K562 (cell line): ENCODE data around the gene BOLA1. TPM values are rescaled to one million over a fixed set of nuclear protein-coding genes. Genes with fewer than 3 reads are reported as not detected.

Experiments
- CHD2 ChIP-seq: IDR thresholded peaks from 2 replicates; pipeline ENCODE4 v1.6.1; 2011; ENCODE audit warnings: low read depth, low read length
- CHD4 ChIP-seq: fragments of 200-600 bp; sonication (generic); IDR thresholded peaks from 3 replicates; pipeline ENCODE4 v1.6.1; 2012; ENCODE audit warnings: low read depth, mild to moderate bottlenecking, mixed read lengths, low read length, inconsistent platforms; ENCODE audit not compliant: insufficient read depth, insufficient replicate concordance, poor library complexity, severe bottlenecking
- CREB1 ChIP-seq, 2 experiments: sonication (generic) in 1 of 2; formaldehyde crosslinking in 1 of 2; IDR thresholded peaks; 2 replicates each; pipeline versions ENCODE4 v1.6.1 to v1.8.0; 2012 to 2022; ENCODE audit warnings: inconsistent platforms in 1 of 2, mild to moderate bottlenecking in 1 of 2, missing genetic modification reagents in 1 of 2, moderate library complexity in 1 of 2
- GTF2F1 ChIP-seq: IDR thresholded peaks from 2 replicates; pipeline ENCODE4 v1.6.1; 2011; ENCODE audit warnings: low read depth, low read length, improper control_type of control experiment
- HLTF ChIP-seq: fragments of 450-650 bp; IDR thresholded peaks from 2 replicates; pipeline ENCODE4 v1.6.1; 2016
- KDM1A ChIP-seq, 2 experiments: fragments of 450-650 bp; IDR thresholded peaks; 2 replicates each; pipeline ENCODE4 v1.6.1; 2016; ENCODE audit warnings: mild to moderate bottlenecking in 2 of 2
- KLF16 ChIP-seq: IDR thresholded peaks from 2 replicates; pipeline ENCODE4 v1.6.1; 2016; ENCODE audit warnings: antibody characterized with exemption
- MEF2D ChIP-seq: conservative IDR thresholded peaks from 2 replicates; pipeline ENCODE4 v1.6.1; 2016; ENCODE audit warnings: low read depth, missing genetic modification characterization, missing compliant biosample characterization
- NCOA1 ChIP-seq: fragments of 450-650 bp; IDR thresholded peaks from 2 replicates; pipeline ENCODE4 v1.6.1; 2016; ENCODE audit warnings: low read depth
- RBFOX2 ChIP-seq: fragments of 200-400 bp; formaldehyde crosslinking; IDR thresholded peaks from 2 replicates; pipeline ENCODE4 v1.6.1; 2017; ENCODE audit warnings: low read depth, mild to moderate bottlenecking, low read length, moderate library complexity
- RCOR1 ChIP-seq, 2 experiments: IDR thresholded peaks; 2 replicates each; pipeline ENCODE4 v1.6.1; 2012; ENCODE audit warnings: low read depth in 2 of 2, low read length in 2 of 2, borderline replicate concordance in 1 of 2, improper control_type of control experiment in 1 of 2
- SUPT5H ChIP-seq: fragments of 450-650 bp; IDR thresholded peaks from 2 replicates; pipeline ENCODE4 v1.6.1; 2016
- TAF1 ChIP-seq: IDR thresholded peaks from 2 replicates; pipeline ENCODE4 v1.6.1; 2011; ENCODE audit warnings: mild to moderate bottlenecking, low read length, moderate library complexity; ENCODE audit not compliant: insufficient read depth, control insufficient read depth, severe bottlenecking; ENCODE audit errors: extremely low read depth
- ZEB2 ChIP-seq: fragments of 450-650 bp; IDR thresholded peaks from 2 replicates; pipeline ENCODE4 v1.6.1; 2016
- ZFP30 ChIP-seq: fragments of 250-450 bp; sonication (Bioruptor Pico); IDR thresholded peaks from 2 replicates; pipeline ENCODE4 v1.8.0; 2022; ENCODE audit warnings: moderate library complexity, mild to moderate bottlenecking, inconsistent platforms, borderline replicate concordance
- ZNF124 ChIP-seq: sonication (generic); formaldehyde crosslinking; IDR thresholded peaks from 2 replicates; pipeline ENCODE4 v1.8.1; 2022; ENCODE audit warnings: missing genetic modification reagents
- ZNF778 ChIP-seq: fragments of 450-650 bp; formaldehyde crosslinking; IDR thresholded peaks from 2 replicates; pipeline ENCODE4 v1.4.0; 2020; ENCODE audit warnings: mild to moderate bottlenecking, moderate library complexity
- polyA plus RNA-seq, 8 experiments: library from polyadenylated mRNA; depleted of rRNA in 4 of 8; stranded (reverse) in 5 of 8; unstranded in 3 of 8; fragments of >200 nt; fragmentation: Nextera tagmentation in 2 of 8; fragmentation: Illumina TruSeq in 1 of 8; extraction: Ambion mirVana in 2 of 8; extraction: Trizol in 1 of 8; gene quantifications; 2 replicates each; pipeline versions ENCODE4 v1.2.1 to v1.2.3, GENCODE V29; 2011 to 2014; ENCODE audit warnings: inconsistent platforms in 1 of 8, missing spikeins in 1 of 8
- total RNA-seq, 7 experiments: library from RNA; depleted of rRNA in 6 of 7; stranded (reverse); fragments of >200 nt in 6 of 7; fragmentation: Illumina TruSeq in 2 of 7; extraction: Trizol in 2 of 7; gene quantifications; 2 replicates each; pipeline versions ENCODE4 v1.2.1 to v1.2.3, GENCODE V29; 2011 to 2021; ENCODE audit warnings: low replicate concordance in 1 of 7
- TF ChIP-seq, protein P1 (sequence below), 2 experiments: IDR thresholded peaks in 1 of 2; conservative IDR thresholded peaks in 1 of 2; 2 replicates each; pipeline ENCODE4 v1.6.1; 2016; ENCODE audit warnings: low read depth in 2 of 2, mild to moderate bottlenecking in 1 of 2, missing compliant biosample characterization in 1 of 2, missing genetic modification characterization in 1 of 2, moderate library complexity in 1 of 2
- TF ChIP-seq, protein P2 (sequence below): fragments of 450-650 bp; IDR thresholded peaks from 2 replicates; pipeline ENCODE4 v1.6.1; 2016
- TF ChIP-seq, protein P3 (sequence below): IDR thresholded peaks from 2 replicates; pipeline ENCODE4 v1.6.1; 2014; ENCODE audit warnings: antibody characterized with exemption
- TF ChIP-seq, protein P4 (sequence below): fragments of 450-650 bp; formaldehyde crosslinking; IDR thresholded peaks from 2 replicates; pipeline ENCODE4 v1.4.0; 2022; ENCODE audit warnings: missing genetic modification characterization

BOLA1 gene
- total and polyA plus RNA-seq, 9 of the 15 experiments (the other 6 are each of a cell fraction or from before 2014, with no cell fraction given): 0.18 to 1.2 (median 0.40) TPM; not detected in 2

DNA sequence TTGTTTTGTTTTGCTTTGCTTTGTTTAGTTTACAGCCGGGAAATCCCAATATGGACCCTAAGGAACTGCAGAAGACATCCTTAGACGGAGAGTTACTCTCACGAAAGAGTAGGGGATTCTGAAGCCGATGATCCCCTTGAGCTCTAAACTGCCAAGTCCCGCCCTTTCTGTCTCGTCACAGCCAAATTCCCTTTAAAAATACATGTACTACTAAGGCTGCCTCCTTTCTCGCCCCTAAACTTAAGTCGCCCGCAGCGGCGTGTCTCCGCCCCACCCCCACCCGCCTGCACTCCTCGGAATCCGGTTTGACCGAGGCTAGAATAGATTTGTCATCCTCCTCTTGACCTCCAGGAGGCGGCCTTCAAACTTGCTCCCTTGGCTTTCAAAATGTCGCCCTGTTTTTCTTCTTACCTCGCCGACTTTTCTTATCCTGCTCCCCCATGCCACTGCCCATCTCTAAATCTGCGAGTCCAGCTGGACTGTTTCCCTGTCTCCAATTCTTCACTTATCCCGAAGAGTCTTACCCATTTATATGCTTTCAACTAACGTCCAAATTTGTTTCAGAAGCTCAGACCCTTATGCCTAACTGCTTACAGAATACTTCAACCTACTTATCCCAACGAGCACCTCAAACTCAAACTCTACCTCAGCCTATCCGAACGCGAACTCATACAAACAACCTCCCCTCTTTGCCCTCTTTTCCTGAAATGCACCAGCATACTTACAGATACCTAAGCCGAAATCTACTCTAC, 10.9 kb upstream of the BOLA1 start (continued):
- TF ChIP-seq, protein P1, sequence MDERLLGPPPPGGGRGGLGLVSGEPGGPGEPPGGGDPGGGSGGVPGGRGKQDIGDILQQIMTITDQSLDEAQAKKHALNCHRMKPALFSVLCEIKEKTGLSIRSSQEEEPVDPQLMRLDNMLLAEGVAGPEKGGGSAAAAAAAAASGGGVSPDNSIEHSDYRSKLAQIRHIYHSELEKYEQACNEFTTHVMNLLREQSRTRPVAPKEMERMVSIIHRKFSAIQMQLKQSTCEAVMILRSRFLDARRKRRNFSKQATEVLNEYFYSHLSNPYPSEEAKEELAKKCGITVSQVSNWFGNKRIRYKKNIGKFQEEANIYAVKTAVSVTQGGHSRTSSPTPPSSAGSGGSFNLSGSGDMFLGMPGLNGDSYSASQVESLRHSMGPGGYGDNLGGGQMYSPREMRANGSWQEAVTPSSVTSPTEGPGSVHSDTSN (CRISPR knock-in tag; IDR thresholded peaks at IDR 0.05; ENCODE audit: low read depth): no peak
- TF ChIP-seq, protein P1 (tag; conservative IDR thresholded peaks at IDR 0.05; ENCODE audit: low read depth): peak; percentile 16
- TF ChIP-seq MEF2D (tag): 0 out of 2 replicates have a peak, but pooled peaks have one; percentile 32
- peak; percentile 44 for TF ChIP-seq TAF1
- TF ChIP-seq RCOR1 (IDR thresholded peaks at IDR 0.05; ENCODE audit: borderline replicate concordance in 1 of 2, low read depth in 2 of 2, low read length in 2 of 2): peak; percentile 14 to 81; a peak in 2 of 4 replicates
- TF ChIP-seq, protein P2, sequence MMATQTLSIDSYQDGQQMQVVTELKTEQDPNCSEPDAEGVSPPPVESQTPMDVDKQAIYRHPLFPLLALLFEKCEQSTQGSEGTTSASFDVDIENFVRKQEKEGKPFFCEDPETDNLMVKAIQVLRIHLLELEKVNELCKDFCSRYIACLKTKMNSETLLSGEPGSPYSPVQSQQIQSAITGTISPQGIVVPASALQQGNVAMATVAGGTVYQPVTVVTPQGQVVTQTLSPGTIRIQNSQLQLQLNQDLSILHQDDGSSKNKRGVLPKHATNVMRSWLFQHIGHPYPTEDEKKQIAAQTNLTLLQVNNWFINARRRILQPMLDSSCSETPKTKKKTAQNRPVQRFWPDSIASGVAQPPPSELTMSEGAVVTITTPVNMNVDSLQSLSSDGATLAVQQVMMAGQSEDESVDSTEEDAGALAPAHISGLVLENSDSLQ: peak; percentile 3; the same call in 1 of the 2 replicates
- TF ChIP-seq KLF16: peak; percentile 30; the same call in 1 of the 2 replicates
- peak; percentile 69 for TF ChIP-seq CHD2
- peak; percentile 71; the same call in 1 of the 2 replicates for TF ChIP-seq GTF2F1
- TF ChIP-seq, protein P3, sequence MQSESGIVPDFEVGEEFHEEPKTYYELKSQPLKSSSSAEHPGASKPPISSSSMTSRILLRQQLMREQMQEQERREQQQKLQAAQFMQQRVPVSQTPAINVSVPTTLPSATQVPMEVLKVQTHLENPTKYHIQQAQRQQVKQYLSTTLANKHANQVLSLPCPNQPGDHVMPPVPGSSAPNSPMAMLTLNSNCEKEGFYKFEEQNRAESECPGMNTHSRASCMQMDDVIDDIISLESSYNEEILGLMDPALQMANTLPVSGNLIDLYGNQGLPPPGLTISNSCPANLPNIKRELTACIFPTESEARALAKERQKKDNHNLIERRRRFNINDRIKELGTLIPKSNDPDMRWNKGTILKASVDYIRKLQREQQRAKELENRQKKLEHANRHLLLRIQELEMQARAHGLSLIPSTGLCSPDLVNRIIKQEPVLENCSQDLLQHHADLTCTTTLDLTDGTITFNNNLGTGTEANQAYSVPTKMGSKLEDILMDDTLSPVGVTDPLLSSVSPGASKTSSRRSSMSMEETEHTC: no peak
- peak; percentile 23; the same call in 1 of the 2 replicates for TF ChIP-seq ZEB2
- TF ChIP-seq ZNF778 (CRISPR knock-in tag): no peak
- TF ChIP-seq RBFOX2: no peak
- TF ChIP-seq, protein P4, sequence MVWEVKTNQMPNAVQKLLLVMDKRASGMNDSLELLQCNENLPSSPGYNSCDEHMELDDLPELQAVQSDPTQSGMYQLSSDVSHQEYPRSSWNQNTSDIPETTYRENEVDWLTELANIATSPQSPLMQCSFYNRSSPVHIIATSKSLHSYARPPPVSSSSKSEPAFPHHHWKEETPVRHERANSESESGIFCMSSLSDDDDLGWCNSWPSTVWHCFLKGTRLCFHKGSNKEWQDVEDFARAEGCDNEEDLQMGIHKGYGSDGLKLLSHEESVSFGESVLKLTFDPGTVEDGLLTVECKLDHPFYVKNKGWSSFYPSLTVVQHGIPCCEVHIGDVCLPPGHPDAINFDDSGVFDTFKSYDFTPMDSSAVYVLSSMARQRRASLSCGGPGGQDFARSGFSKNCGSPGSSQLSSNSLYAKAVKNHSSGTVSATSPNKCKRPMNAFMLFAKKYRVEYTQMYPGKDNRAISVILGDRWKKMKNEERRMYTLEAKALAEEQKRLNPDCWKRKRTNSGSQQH (CRISPR knock-in tag): peak; percentile 35; the same call in 1 of the 2 replicates
- TF ChIP-seq ZNF124 (CRISPR knock-in tag): no peak
- no peak for TF ChIP-seq CHD4
- no peak for TF ChIP-seq ZFP30 (CRISPR knock-in tag)
- TF ChIP-seq HLTF: peak; percentile 70; the same call in 1 of the 2 replicates
- peak; percentile 9; the same call in 1 of the 2 replicates for TF ChIP-seq CREB1 (IDR thresholded peaks at IDR 0.05)
- 0 out of 2 replicates have a peak, but pooled peaks have one; percentile 1 for TF ChIP-seq CREB1 (CRISPR knock-in tag; IDR thresholded peaks at IDR 0.05)
- TF ChIP-seq SUPT5H: peak; percentile 58; the same call in 1 of the 2 replicates
- 0 out of 2 replicates have a peak, but pooled peaks have one; percentile 10 for TF ChIP-seq NCOA1
- no peak; a peak in 1 of 4 replicates for TF ChIP-seq KDM1A (IDR thresholded peaks at IDR 0.05)
